A673 (cell line): ENCODE results near the gene BTG4. TPM values are rescaled to one million over a fixed set of nuclear protein-coding genes. Genes with fewer than 3 reads are reported as not detected.

Source experiments
- BruUV-seq: library from RNA; stranded (reverse); fragments of 400-500 nt; replicated peaks from 2 replicates; lab custom pipeline; 2021; lab: Mats Ljungman, UMichigan
- CTCF ChIA-PET: fragments of 300-600 bp; sonication (Branson Sonifier 250); formaldehyde crosslinking; loops from one replicate; lab custom pipeline; 2022; ENCODE audit warnings: antibody characterized with exemption; lab: Charles Lee
- POLR2A ChIA-PET: fragments of 300-600 bp; sonication (Branson Sonifier 250); formaldehyde crosslinking; loops from one replicate; lab custom pipeline; 2022; ENCODE audit warnings: antibody characterized with exemption; ENCODE audit not compliant: low non-redundant PET; lab: Charles Lee
- DNase-seq: peaks from one replicate; pipeline ENCODE4 v3.0.0-alpha.2; 2015; ENCODE audit warnings: low spot score
- H3K27ac ChIP-seq: fragments of 200-600 bp; sonication (generic); 2 replicates; pipeline ENCODE4 v1.5.1; 2016; ENCODE audit warnings: mixed run types, low read depth, mild to moderate bottlenecking, mixed read lengths, antibody characterized with exemption, low read length; ENCODE audit not compliant: poor library complexity, severe bottlenecking
- H3K27me3 ChIP-seq: fragments of 200-600 bp; sonication (generic); replicated peaks from 2 replicates; pipeline ENCODE4 v1.6.1; 2017; ENCODE audit warnings: mixed run types, low read depth, mild to moderate bottlenecking, mixed read lengths, antibody characterized with exemption, low read length; ENCODE audit not compliant: insufficient read depth, poor library complexity
- H3K36me3 ChIP-seq: fragments of 200-600 bp; sonication (generic); 2 replicates; pipeline ENCODE4 v1.6.1; 2016; ENCODE audit warnings: mixed run types, mild to moderate bottlenecking, mixed read lengths, antibody characterized with exemption, low read length; ENCODE audit not compliant: insufficient read depth, poor library complexity, severe bottlenecking
- H3K4me1 ChIP-seq: fragments of 200-600 bp; sonication (generic); 2 replicates; pipeline ENCODE4 v1.6.1; 2017; ENCODE audit warnings: mixed run types, mild to moderate bottlenecking, mixed read lengths, antibody characterized with exemption, low read length; ENCODE audit not compliant: insufficient read depth, poor library complexity, severe bottlenecking
- H3K4me3 ChIP-seq: fragments of 200-600 bp; sonication (generic); 2 replicates; pipeline ENCODE4 v1.5.1; 2016; ENCODE audit warnings: low read depth, mixed run types, mild to moderate bottlenecking, mixed read lengths, low read length; ENCODE audit not compliant: poor library complexity, severe bottlenecking
- H3K9me3 ChIP-seq: fragments of 200-600 bp; sonication (generic); 2 replicates; pipeline ENCODE4 v1.6.1; 2016; ENCODE audit warnings: mixed run types, low read depth, mild to moderate bottlenecking, mixed read lengths, antibody characterized with exemption, low read length; ENCODE audit not compliant: poor library complexity, severe bottlenecking
- EZH2 ChIP-seq: fragments of 200-600 bp; sonication (generic); IDR thresholded peaks from 2 replicates; pipeline ENCODE4 v1.6.1; 2017; ENCODE audit warnings: borderline replicate concordance, low read depth, mild to moderate bottlenecking, mixed read lengths, antibody characterized with exemption, low read length; ENCODE audit not compliant: poor library complexity, severe bottlenecking
- intact Hi-C: fragments of 100-400 bp; cut with micrococcal nuclease; formaldehyde crosslinking; loops from one replicate; pipeline ENCODE4 v1.10.0; 2022; ENCODE audit not compliant: unreplicated experiment
- total RNA-seq: library from RNA; stranded (reverse); gene quantifications from 2 replicates; pipeline ENCODE4 v1.2.3, GENCODE V29; 2021
- TF ChIP-seq, protein P1 (sequence below): fragments of 300-800, 200-600 bp; sonication (generic); conservative IDR thresholded peaks from 2 replicates; pipeline ENCODE4 v1.5.1; 2017; ENCODE audit warnings: low read depth, mild to moderate bottlenecking, antibody characterized with exemption, low read length, moderate library complexity, mixed read lengths

The BTG4 gene
- total RNA-seq, 1 experiment from 2014 or later: not detected

DNA sequence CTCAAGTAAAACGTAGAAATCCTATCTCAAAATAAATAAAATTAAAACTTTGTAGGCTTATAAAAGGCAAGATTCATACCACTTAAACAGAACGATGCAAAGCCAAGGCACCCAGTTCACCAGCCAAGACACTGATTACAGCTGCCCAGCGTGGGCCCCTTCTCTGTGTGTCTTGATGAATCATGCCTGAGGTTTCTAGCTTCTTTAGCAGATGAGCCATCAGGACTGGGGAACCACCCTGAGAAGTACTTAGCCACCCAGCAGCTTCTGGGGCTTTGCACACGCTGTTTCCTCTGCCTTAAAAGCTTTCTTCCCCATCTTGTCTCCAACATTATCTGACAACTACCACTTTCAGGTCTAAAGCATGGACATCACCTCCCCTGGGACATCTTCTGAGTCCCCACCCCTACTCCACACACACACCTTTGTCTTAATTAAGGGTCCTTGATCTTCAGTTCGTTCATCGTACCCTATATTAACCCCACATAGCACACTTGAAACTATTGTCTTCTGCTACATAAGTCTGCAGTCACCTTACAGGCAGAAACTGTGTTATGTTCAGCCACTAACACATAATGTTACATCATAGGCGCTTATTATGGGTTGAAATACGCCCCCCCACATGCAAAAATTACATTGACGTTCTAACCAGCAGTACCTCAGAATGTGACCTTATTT is 19.6 kb upstream of the BTG4 start:
- BruUV-seq: no TSS peak

DNA sequence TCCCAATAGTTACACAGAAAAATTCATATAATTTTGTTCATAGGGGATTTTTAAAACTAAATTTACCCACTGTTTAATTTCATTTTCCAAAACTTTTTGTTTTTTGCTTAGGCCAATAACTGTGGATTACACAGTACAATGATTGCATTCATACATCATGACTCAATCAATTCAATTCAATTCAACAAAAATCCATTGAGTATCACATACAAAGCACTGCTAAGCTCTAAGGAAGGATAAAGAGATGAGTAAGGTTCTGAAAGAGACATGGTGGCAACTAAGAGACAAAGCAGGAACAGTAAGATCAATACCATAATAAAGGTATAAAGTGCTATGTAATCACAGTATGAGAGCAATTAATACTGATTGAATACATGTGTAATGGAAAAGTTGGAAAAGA is 18.9 kb upstream of the BTG4 start:
- intact Hi-C loops: no loop called here
- ChIA-PET CTCF (no interaction called here), POLR2A (no interaction called here)
- no TSS peak for BruUV-seq
- no peak for TF ChIP-seq EZH2
- TF ChIP-seq, protein P1, sequence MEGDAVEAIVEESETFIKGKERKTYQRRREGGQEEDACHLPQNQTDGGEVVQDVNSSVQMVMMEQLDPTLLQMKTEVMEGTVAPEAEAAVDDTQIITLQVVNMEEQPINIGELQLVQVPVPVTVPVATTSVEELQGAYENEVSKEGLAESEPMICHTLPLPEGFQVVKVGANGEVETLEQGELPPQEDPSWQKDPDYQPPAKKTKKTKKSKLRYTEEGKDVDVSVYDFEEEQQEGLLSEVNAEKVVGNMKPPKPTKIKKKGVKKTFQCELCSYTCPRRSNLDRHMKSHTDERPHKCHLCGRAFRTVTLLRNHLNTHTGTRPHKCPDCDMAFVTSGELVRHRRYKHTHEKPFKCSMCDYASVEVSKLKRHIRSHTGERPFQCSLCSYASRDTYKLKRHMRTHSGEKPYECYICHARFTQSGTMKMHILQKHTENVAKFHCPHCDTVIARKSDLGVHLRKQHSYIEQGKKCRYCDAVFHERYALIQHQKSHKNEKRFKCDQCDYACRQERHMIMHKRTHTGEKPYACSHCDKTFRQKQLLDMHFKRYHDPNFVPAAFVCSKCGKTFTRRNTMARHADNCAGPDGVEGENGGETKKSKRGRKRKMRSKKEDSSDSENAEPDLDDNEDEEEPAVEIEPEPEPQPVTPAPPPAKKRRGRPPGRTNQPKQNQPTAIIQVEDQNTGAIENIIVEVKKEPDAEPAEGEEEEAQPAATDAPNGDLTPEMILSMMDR: no peak
- H3K9me3 ChIP-seq: no peaks in the 10 kb centered on the region
- H3K36me3 ChIP-seq: no peaks in the 10 kb centered on the region
- H3K4me1 ChIP-seq: no peaks in the 10 kb centered on the region
- DNase-seq: no peak
- no peaks in the 10 kb centered on the region for H3K27me3 ChIP-seq
- H3K4me3 ChIP-seq: no peak overlapping the region
- no peak overlapping the region for H3K27ac ChIP-seq

More for the DNA sequence above, 19.6 kb upstream of the BTG4 start:
- Histone ChIP-seq H3K4me3 (no peak overlapping the region), H3K27me3 (no peaks in the 10 kb centered on the region), H3K4me1 (no peaks in the 10 kb centered on the region), H3K9me3 (no peaks in the 10 kb centered on the region), H3K27ac (no peak overlapping the region), H3K36me3 (no peaks in the 10 kb centered on the region)
- TF ChIP-seq, protein P1: no peak
- no peak for TF ChIP-seq EZH2
- POLR2A ChIA-PET: interaction anchor here (0.6 kb wide), 1 partner anchor 21 kb away, joined by 3 read pairs; no protein-coding TSS in a partner anchor
- CTCF ChIA-PET: no interaction called here
- intact Hi-C loops: no loop called here
- DNase-seq: peak; percentile 80

DNA sequence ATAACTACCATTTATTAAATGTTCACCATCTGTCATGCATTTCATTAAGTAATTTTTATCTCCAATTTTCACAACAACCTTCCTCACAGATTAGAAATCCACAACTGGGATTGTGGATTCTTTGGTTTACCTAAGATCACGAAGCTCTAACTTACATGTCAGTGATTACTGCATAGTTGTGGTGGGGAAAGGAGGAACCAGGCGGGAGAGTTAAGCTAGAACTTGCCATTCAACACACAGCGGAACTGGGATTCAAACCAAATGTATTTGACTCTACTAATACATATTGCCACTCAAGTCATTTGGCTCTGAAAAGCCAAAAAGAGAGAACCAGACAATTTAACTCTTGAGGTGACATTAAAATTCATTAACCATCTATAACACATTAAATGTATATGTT is 17.9 kb upstream of the BTG4 start:
- Histone ChIP-seq H3K9me3 (no peaks in the 10 kb centered on the region), H3K4me3 (no peak overlapping the region), H3K4me1 (no peaks in the 10 kb centered on the region), H3K27ac (no peak overlapping the region), H3K27me3 (no peaks in the 10 kb centered on the region), H3K36me3 (no peaks in the 10 kb centered on the region)
- no peak for DNase-seq
- ChIA-PET POLR2A (no interaction called here), CTCF (no interaction called here)
- TF ChIP-seq EZH2: no peak
- TF ChIP-seq, protein P1: no peak
- no TSS peak for BruUV-seq
- intact Hi-C loops: no loop called here
